K562 (cell line): ENCODE results near the gene TEDC1. TPM values are rescaled to one million over a fixed set of nuclear protein-coding genes. Genes with fewer than 3 reads are reported as not detected.

Source experiments
- CAMTA2 ChIP-seq: fragments of 250-450 bp; sonication (Bioruptor Pico); conservative IDR thresholded peaks from 2 replicates; pipeline ENCODE4 v1.5.1; 2022
- CBX1 ChIP-seq: sonication (generic); IDR thresholded peaks from 2 replicates; pipeline ENCODE4 v1.6.1; 2016; ENCODE audit warnings: antibody characterized with exemption, low read depth, mild to moderate bottlenecking
- EHMT2 ChIP-seq: fragments of 450-650 bp; IDR thresholded peaks from 2 replicates; pipeline ENCODE4 v1.6.1; 2018; ENCODE audit warnings: antibody characterized with exemption
- ERF ChIP-seq: fragments of 450-650 bp; formaldehyde crosslinking; IDR thresholded peaks from 2 replicates; pipeline ENCODE4 v1.4.0; 2020; ENCODE audit warnings: mild to moderate bottlenecking, mixed read lengths
- POLR2B ChIP-seq: fragments of 450-650 bp; IDR thresholded peaks from 2 replicates; pipeline ENCODE4 v1.6.1; 2018; ENCODE audit warnings: low read depth; ENCODE audit not compliant: partially characterized antibody
- USF1 ChIP-seq: sonication (generic); formaldehyde crosslinking; IDR thresholded peaks from 2 replicates; pipeline ENCODE4 v1.9.0; 2022; ENCODE audit warnings: mild to moderate bottlenecking, missing genetic modification reagents
- ZNF592 ChIP-seq: fragments of 450-650 bp; IDR thresholded peaks from 2 replicates; pipeline ENCODE4 v1.6.1; 2017; ENCODE audit warnings: antibody characterized with exemption, mild to moderate bottlenecking
- polyA plus RNA-seq, 8 experiments: library from polyadenylated mRNA; depleted of rRNA in 4 of 8; stranded (reverse) in 5 of 8; unstranded in 3 of 8; fragments of >200 nt; fragmentation: Nextera tagmentation in 2 of 8; fragmentation: Illumina TruSeq in 1 of 8; extraction: Ambion mirVana in 2 of 8; extraction: Trizol in 1 of 8; gene quantifications; 2 replicates each; pipeline versions ENCODE4 v1.2.1 to v1.2.3, GENCODE V29; 2011 to 2014; ENCODE audit warnings: inconsistent platforms in 1 of 8, missing spikeins in 1 of 8
- total RNA-seq, 7 experiments: library from RNA; depleted of rRNA in 6 of 7; stranded (reverse); fragments of >200 nt in 6 of 7; fragmentation: Illumina TruSeq in 2 of 7; extraction: Trizol in 2 of 7; gene quantifications; 2 replicates each; pipeline versions ENCODE4 v1.2.1 to v1.2.3, GENCODE V29; 2011 to 2021; ENCODE audit warnings: low replicate concordance in 1 of 7

TEDC1 gene
- total and polyA plus RNA-seq, 9 of the 15 experiments (the other 6 are each of a cell fraction or from before 2014, with no cell fraction given), result 0.21 to 28.3 (median 5.9) TPM

DNA sequence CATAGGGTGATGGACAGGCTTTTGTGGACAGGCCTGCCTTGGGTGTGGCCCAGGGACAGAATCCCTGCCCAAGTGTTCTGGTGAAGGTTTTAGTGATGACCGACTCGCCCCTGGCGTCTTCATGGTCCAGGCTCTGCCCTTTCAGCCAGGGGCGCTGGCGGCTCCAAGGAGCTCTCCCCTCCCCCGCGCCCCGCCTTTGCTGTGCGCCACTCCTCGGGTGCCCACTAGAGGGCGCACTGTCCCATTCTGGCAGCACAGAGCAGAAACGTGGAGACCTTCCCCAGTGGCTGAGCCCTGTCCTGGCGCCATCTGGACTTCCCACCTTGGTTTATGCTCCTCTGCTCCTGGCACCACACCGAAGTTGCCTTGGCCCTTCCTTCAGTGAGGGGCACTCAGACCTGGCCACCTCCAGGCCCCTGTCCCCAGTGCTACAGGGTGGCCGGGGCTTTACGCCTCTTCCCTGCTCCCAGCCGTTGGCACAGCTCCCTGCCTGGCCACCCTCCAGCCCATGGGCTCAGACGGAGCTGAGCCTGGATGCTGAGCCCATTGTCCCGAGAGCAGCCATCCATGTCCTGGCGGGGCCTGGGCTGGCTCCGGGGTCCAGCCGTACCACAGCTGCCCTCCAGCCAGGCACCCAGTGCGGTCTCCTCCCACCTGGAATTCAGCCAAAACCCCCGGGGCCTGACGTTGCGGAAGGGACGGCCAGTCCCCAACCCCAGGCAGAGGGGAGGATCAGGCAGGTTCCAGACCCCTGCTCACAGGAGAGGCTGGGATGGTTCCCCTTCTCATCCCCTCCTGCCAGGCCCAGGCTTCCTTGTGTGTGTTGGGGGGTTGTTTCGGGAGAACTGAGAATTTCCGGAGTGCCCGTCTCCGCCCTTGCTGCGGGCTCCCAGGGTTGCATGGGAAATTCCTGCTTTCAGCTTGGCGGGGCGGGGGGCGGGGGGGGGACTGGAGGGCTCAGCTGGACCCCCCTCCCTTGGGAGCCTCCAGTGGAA, 9.9 kb upstream of the TEDC1 start (continued):
- TF ChIP-seq ERF (CRISPR knock-in tag) (no peak), CAMTA2 (CRISPR knock-in tag) (no peak), EHMT2 (peak; percentile 24; the same call in 1 of the 2 replicates), POLR2B (peak; percentile 46), CBX1 (peak; percentile 54; the same call in 1 of the 2 replicates), ZNF592 (peak; percentile 21; the same call in 1 of the 2 replicates), USF1 (no peak)
- TF ChIP-seq, all 486 proteins: peak for 100
